PC-3 (cell line): Measurements from ENCODE around the gene TTC39A. TPM values are rescaled to one million over a fixed set of nuclear protein-coding genes. Genes with fewer than 3 reads are reported as not detected.

ENCODE experiments used
- ATAC-seq: fragments of 200-7000 bp; cut with Tn5 transposase; 2 replicates; pipeline ENCODE4 v1.9.1; 2020; ENCODE audit warnings: mild to moderate bottlenecking, moderate library complexity
- BruUV-seq: library from RNA; stranded (reverse); fragments of 400-500 nt; replicated peaks from 2 replicates; lab custom pipeline; 2021; lab: Mats Ljungman, UMichigan
- CTCF ChIA-PET: fragments of 300-600 bp; sonication (Branson Sonifier 250); formaldehyde crosslinking; loops from one replicate; lab custom pipeline; 2022; ENCODE audit warnings: antibody characterized with exemption; lab: Charles Lee
- POLR2A ChIA-PET: fragments of 300-600 bp; sonication (Branson Sonifier 250); formaldehyde crosslinking; loops from one replicate; lab custom pipeline; 2022; ENCODE audit warnings: antibody characterized with exemption; ENCODE audit not compliant: unreplicated experiment; lab: Charles Lee
- DNase-seq: peaks from one replicate; pipeline ENCODE4 v3.0.0-alpha.2; 2015
- H2AFZ ChIP-seq: fragments of 300-600 bp; sonication (generic); 2 replicates; pipeline ENCODE4 v1.6.0; 2016; ENCODE audit warnings: antibody characterized with exemption, low read length
- H3F3A ChIP-seq: fragments of 300-600 bp; sonication (generic); one replicate; pipeline ENCODE4 v1.6.0; 2017; ENCODE audit warnings: antibody characterized with exemption, low read length, control low read depth, mild to moderate bottlenecking; ENCODE audit not compliant: unreplicated experiment
- H3K27ac ChIP-seq: fragments of 300-600 bp; sonication (generic); 2 replicates; pipeline ENCODE4 v1.5.1; 2016; ENCODE audit warnings: mild to moderate bottlenecking, low read length
- H3K27me3 ChIP-seq: fragments of 300-600 bp; sonication (generic); 2 replicates; pipeline ENCODE4 v1.6.1; 2016; ENCODE audit warnings: low read length, mixed read lengths
- H3K36me3 ChIP-seq: fragments of 300-600 bp; sonication (generic); 2 replicates; pipeline ENCODE4 v1.6.1; 2016; ENCODE audit warnings: low read depth, mixed run types, low read length, mixed read lengths
- H3K4me1 ChIP-seq: fragments of 300-600 bp; sonication (generic); 2 replicates; pipeline ENCODE4 v1.5.1; 2016; ENCODE audit warnings: low read length; ENCODE audit not compliant: insufficient read depth
- H3K4me2 ChIP-seq: fragments of 300-600 bp; sonication (generic); 2 replicates; pipeline ENCODE4 v1.6.0; 2016; ENCODE audit warnings: low read length
- H3K4me3 ChIP-seq: fragments of 300-600 bp; sonication (generic); 2 replicates; pipeline ENCODE4 v1.5.1; 2016; ENCODE audit warnings: mild to moderate bottlenecking, low read length, mixed read lengths
- H3K79me2 ChIP-seq: fragments of 300-600 bp; sonication (generic); 2 replicates; pipeline ENCODE4 v1.6.1; 2017; ENCODE audit warnings: low read length, mixed read lengths
- H3K9ac ChIP-seq: fragments of 300-600 bp; sonication (generic); 2 replicates; pipeline ENCODE4 v1.6.0; 2016; ENCODE audit warnings: mild to moderate bottlenecking, low read length
- H3K9me2 ChIP-seq: fragments of 300-600 bp; sonication (generic); replicated peaks from 2 replicates; pipeline ENCODE4 v1.6.1; 2016; ENCODE audit warnings: mixed run types, low read length, mixed read lengths
- H3K9me3 ChIP-seq: fragments of 300-600 bp; sonication (generic); 2 replicates; pipeline ENCODE4 v1.6.1; 2016; ENCODE audit warnings: low read length, mixed read lengths
- H4K20me1 ChIP-seq: fragments of 300-600 bp; sonication (generic); 2 replicates; pipeline ENCODE4 v1.6.1; 2016; ENCODE audit warnings: low read length, mixed read lengths
- CTCF ChIP-seq: fragments of 300-600 bp; sonication (generic); conservative IDR thresholded peaks from 2 replicates; pipeline ENCODE4 v1.5.1; 2017; ENCODE audit warnings: antibody characterized with exemption, low read depth, mild to moderate bottlenecking, low read length
- EZH2 ChIP-seq: fragments of 300-600 bp; sonication (generic); IDR thresholded peaks from one replicate; pipeline ENCODE4 v1.6.1; 2017; ENCODE audit warnings: antibody characterized with exemption, mild to moderate bottlenecking, low read length; ENCODE audit not compliant: unreplicated experiment
- EZH2phosphoT487 ChIP-seq: fragments of 300-600 bp; sonication (generic); IDR thresholded peaks from 2 replicates; pipeline ENCODE4 v1.6.1; 2018; ENCODE audit warnings: mild to moderate bottlenecking, antibody characterized with exemption, low read length, borderline replicate concordance
- intact Hi-C: fragments of 100-400 bp; cut with micrococcal nuclease; formaldehyde crosslinking; loops from 2 replicates; pipeline ENCODE4 v1.9.0; 2023
- total RNA-seq: library from RNA; depleted of rRNA; stranded (reverse); fragments of >200 nt; gene quantifications from 2 replicates; pipeline ENCODE4 v1.2.3, GENCODE V29; 2014

Gene TTC39A
- total RNA-seq, 1 experiment from 2014 or later: 11.1 TPM

GRCh38 chr1:51283979-51284378, 46.4 kb downstream of the TTC39A start:
- H4K20me1 ChIP-seq: no peaks in the 10 kb centered on the region
- H3K9me2 ChIP-seq: no peaks in the 10 kb centered on the region
- H3K79me2 ChIP-seq: no peaks in the 10 kb centered on the region
- ATAC-seq (no peak), DNase-seq (no peak)
- H3K9ac ChIP-seq: no peak overlapping the region
- intact Hi-C loops: no loop called here
- TF ChIP-seq CTCF (no peak), EZH2 (no peak), EZH2phosphoT487 (no peak)
- H3K36me3 ChIP-seq: no peaks in the 10 kb centered on the region; the same call in 1 of the 2 replicates
- H3F3A ChIP-seq: no peaks in the 10 kb centered on the region
- H3K4me1 ChIP-seq: no peaks in the 10 kb centered on the region
- no peak overlapping the region for H2AFZ ChIP-seq
- no TSS peak for BruUV-seq
- H3K4me2 ChIP-seq: no peak overlapping the region
- ChIA-PET CTCF (no interaction called here), POLR2A (no interaction called here)
- H3K4me3 ChIP-seq: no peak overlapping the region
- no peak overlapping the region for H3K27ac ChIP-seq
- H3K9me3 ChIP-seq: no peaks in the 10 kb centered on the region
- no peaks in the 10 kb centered on the region for H3K27me3 ChIP-seq

- Histone ChIP-seq H3K79me2 (no peaks in the 10 kb centered on the region), H3K4me3 (no peak overlapping the region), H3K27me3 (no peaks in the 10 kb centered on the region), H2AFZ (no peak overlapping the region), H3K27ac (no peak overlapping the region), H4K20me1 (no peaks in the 10 kb centered on the region), H3F3A (no peaks in the 10 kb centered on the region), H3K9ac (no peak overlapping the region), H3K9me3 (no peaks in the 10 kb centered on the region), H3K9me2 (no peaks in the 10 kb centered on the region), H3K36me3 (no peaks in the 10 kb centered on the region; the same call in 1 of the 2 replicates), H3K4me2 (no peak overlapping the region), H3K4me1 (no peaks in the 10 kb centered on the region)
- ChIA-PET POLR2A (no interaction called here), CTCF (no interaction called here)
- no peak for TF ChIP-seq EZH2
- no peak for TF ChIP-seq EZH2phosphoT487
- TF ChIP-seq CTCF: no peak
- no TSS peak for BruUV-seq
- ATAC-seq: no peak
- no peak for DNase-seq
- intact Hi-C loops: no loop called here
Observed at GRCh38 chr1:51282605-51283004, 47.8 kb downstream of the TTC39A start.

GRCh38 chr1:51281807-51282206, 48.6 kb downstream of the TTC39A start:
- no peaks in the 10 kb centered on the region; the same call in 1 of the 2 replicates for H3K36me3 ChIP-seq
- no TSS peak for BruUV-seq
- no peak overlapping the region for H3K27ac ChIP-seq
- H3K9ac ChIP-seq: no peak overlapping the region
- no peaks in the 10 kb centered on the region for H3K9me2 ChIP-seq
- no peaks in the 10 kb centered on the region for H3K27me3 ChIP-seq
- H3K4me1 ChIP-seq: no peaks in the 10 kb centered on the region
- H3K79me2 ChIP-seq: no peaks in the 10 kb centered on the region
- H2AFZ ChIP-seq: no peak overlapping the region
- ChIA-PET CTCF (no interaction called here), POLR2A (no interaction called here)
- no peaks in the 10 kb centered on the region for H3F3A ChIP-seq
- no peak overlapping the region for H3K4me3 ChIP-seq
- H3K9me3 ChIP-seq: no peaks in the 10 kb centered on the region
- intact Hi-C loops: no loop called here
- no peaks in the 10 kb centered on the region for H4K20me1 ChIP-seq
- no peak for DNase-seq
- ATAC-seq: no peak
- no peak overlapping the region for H3K4me2 ChIP-seq
- TF ChIP-seq CTCF (no peak), EZH2 (no peak), EZH2phosphoT487 (no peak)
